K562 (cell line): ENCODE results near the gene FOXJ3. TPM values are rescaled to one million over a fixed set of nuclear protein-coding genes. Genes with fewer than 3 reads are reported as not detected.

Experiments
- ATAC-seq: fragments of 200-7000 bp; cut with Tn5 transposase; 3 replicates; pipeline ENCODE4 v1.9.1; 2020; ENCODE audit warnings: moderate library complexity
- BruUV-seq: library from RNA; stranded (reverse); fragments of 400-500 nt; replicated peaks from 2 replicates; lab custom pipeline; 2021; lab: Mats Ljungman, UMichigan
- CTCF ChIA-PET: fragments of 300-600 bp; formaldehyde crosslinking; extraction: SDS; loops from one replicate; lab custom pipeline; 2021; ENCODE audit warnings: low intra/inter-chr PET ratio; lab: Yijun Ruan, JAX
- POLR2A ChIA-PET: fragments of 300-600, 350-650 bp; sonication (Branson Sonifier 250); formaldehyde crosslinking; extraction: SDS; loops from one replicate; lab custom pipeline; 2021; ENCODE audit warnings: antibody characterized with exemption, inconsistent platforms; lab: Yijun Ruan, JAX
- DNase-seq, 4 experiments: peaks; one replicate each; pipeline versions ENCODE4 v3.0.0 to v3.0.0-alpha.2; 2011 to 2018; ENCODE audit warnings: low spot score in 3 of 4, mixed read lengths in 3 of 4; ENCODE audit errors: extremely low read depth in 1 of 4
- FAIRE-seq: peaks from 2 replicates; lab custom pipeline; 2011; peaks lifted over from hg19 to GRCh38; lab: Jason Lieb, UNC
- H2AFZ ChIP-seq: 2 replicates; pipeline ENCODE4 v1.6.0; 2011; ENCODE audit warnings: low read depth, low read length, control low read depth, inconsistent platforms
- H3K27ac ChIP-seq: fragments of 200-600 bp; 3 replicates; pipeline ENCODE4 v1.8.0; 2011; ENCODE audit warnings: low read depth, mild to moderate bottlenecking, control low read depth, inconsistent platforms, low read length, moderate library complexity, mixed read lengths; ENCODE audit errors: extremely low read depth
- H3K27me3 ChIP-seq, 2 experiments: fragments of 300-600 bp in 1 of 2; 2 replicates in 1 of 2; 3 replicates in 1 of 2; pipeline versions ENCODE4 v1.6.0 to v1.8.0; 2011; ENCODE audit warnings: inconsistent platforms in 2 of 2, low read length in 2 of 2, mild to moderate bottlenecking in 1 of 2, mixed read lengths in 1 of 2, moderate library complexity in 1 of 2; ENCODE audit not compliant: control insufficient read depth in 2 of 2, insufficient read depth in 2 of 2
- H3K36me3 ChIP-seq: fragments of 300-600 bp; 3 replicates; pipeline ENCODE4 v1.8.0; 2011; ENCODE audit warnings: mild to moderate bottlenecking, low read length, inconsistent platforms; ENCODE audit not compliant: control insufficient read depth, insufficient read depth
- H3K4me1 ChIP-seq, 2 experiments: fragments of 200-600 bp in 1 of 2; replicated peaks in 1 of 2; 2 replicates in 1 of 2; 3 replicates in 1 of 2; pipeline versions ENCODE4 v1.5.1 to v1.8.0; 2011; ENCODE audit warnings: inconsistent platforms in 2 of 2, low read length in 2 of 2, mild to moderate bottlenecking in 1 of 2, mixed read lengths in 1 of 2, moderate library complexity in 1 of 2; ENCODE audit not compliant: control insufficient read depth in 2 of 2, insufficient read depth in 2 of 2
- H3K4me2 ChIP-seq: 2 replicates; pipeline ENCODE4 v1.6.1; 2011; ENCODE audit warnings: low read length, control low read depth, inconsistent platforms, mixed read lengths; ENCODE audit not compliant: insufficient read depth
- H3K4me3 ChIP-seq: fragments of 200-600 bp; sonication (generic), shearing (Covaris generic); 2 replicates; pipeline ENCODE4 v1.5.1; 2016; ENCODE audit warnings: control low read depth, inconsistent platforms
- H3K79me2 ChIP-seq: fragments of 200-600 bp; 3 replicates; pipeline ENCODE4 v1.8.0; 2011; ENCODE audit warnings: low read length, inconsistent platforms; ENCODE audit not compliant: control insufficient read depth, insufficient read depth
- H3K9ac ChIP-seq, 2 experiments: 2 replicates each; pipeline versions ENCODE4 v1.6.0 to v1.6.1; 2011; ENCODE audit warnings: low read depth in 2 of 2, low read length in 2 of 2, control low read depth in 1 of 2, inconsistent platforms in 1 of 2, mild to moderate bottlenecking in 1 of 2, mixed read lengths in 1 of 2; ENCODE audit not compliant: insufficient read depth in 1 of 2
- H3K9me1 ChIP-seq: one replicate; pipeline ENCODE4 v1.6.0; 2011; ENCODE audit warnings: inconsistent platforms, mild to moderate bottlenecking, low read length, moderate library complexity; ENCODE audit not compliant: control insufficient read depth, insufficient read depth
- H3K9me3 ChIP-seq: replicated peaks from 2 replicates; pipeline ENCODE4 v1.5.1; 2011; ENCODE audit warnings: low read depth, low read length, inconsistent platforms; ENCODE audit not compliant: control insufficient read depth, insufficient read depth
- H4K20me1 ChIP-seq: replicated peaks from 2 replicates; pipeline ENCODE4 v1.6.1; 2011; ENCODE audit warnings: low read length, inconsistent platforms, mixed read lengths; ENCODE audit not compliant: control insufficient read depth, insufficient read depth
- ESRRA ChIP-seq: fragments of 450-650 bp; IDR thresholded peaks from 2 replicates; pipeline ENCODE4 v1.6.1; 2014; ENCODE audit warnings: low read depth, mild to moderate bottlenecking, moderate library complexity, borderline replicate concordance
- GABPA ChIP-seq: fragments of 200-800 bp; sonication (Bioruptor generic); conservative IDR thresholded peaks from 2 replicates; pipeline ENCODE4 v1.6.1; 2016; ENCODE audit warnings: low read depth, missing genetic modification characterization, missing compliant biosample characterization
- HOMEZ ChIP-seq: fragments of 250-450 bp; sonication (Bioruptor Pico); IDR thresholded peaks from 2 replicates; pipeline ENCODE4 v1.4.0; 2020; ENCODE audit warnings: mild to moderate bottlenecking, moderate library complexity
- HSF4 ChIP-seq: fragments of 250-450 bp; sonication (Bioruptor Pico); IDR thresholded peaks from 2 replicates; pipeline ENCODE4 v2.1.2; 2022; ENCODE audit warnings: mild to moderate bottlenecking, moderate library complexity, borderline replicate concordance
- MAFF ChIP-seq: IDR thresholded peaks from 2 replicates; pipeline ENCODE4 v1.6.1; 2012; ENCODE audit warnings: low read length, improper control_type of control experiment
- NCOA2 ChIP-seq, 2 experiments: fragments of 450-650 bp; IDR thresholded peaks; 2 replicates each; pipeline ENCODE4 v1.6.1; 2018; ENCODE audit warnings: mild to moderate bottlenecking in 2 of 2, moderate library complexity in 1 of 2; ENCODE audit not compliant: partially characterized antibody in 2 of 2
- NEUROD1 ChIP-seq: fragments of 150-350 bp; IDR thresholded peaks from 2 replicates; pipeline ENCODE4 v1.6.1; 2014; ENCODE audit warnings: borderline replicate concordance, low read length, low read depth; ENCODE audit not compliant: partially characterized antibody
- NKRF ChIP-seq: fragments of 450-650 bp; IDR thresholded peaks from 2 replicates; pipeline ENCODE4 v1.6.1; 2016; ENCODE audit warnings: borderline replicate concordance
- NR2C1 ChIP-seq, 2 experiments: fragments of 450-650 bp; IDR thresholded peaks; 2 replicates each; pipeline ENCODE4 v1.6.1; 2017; ENCODE audit warnings: mild to moderate bottlenecking in 2 of 2, antibody characterized with exemption in 1 of 2, inconsistent platforms in 1 of 2, missing compliant biosample characterization in 1 of 2, missing genetic modification characterization in 1 of 2
- SMARCB1 ChIP-seq: IDR thresholded peaks from 2 replicates; pipeline ENCODE4 v1.6.1; 2011; ENCODE audit warnings: improper control_type of control experiment, low read depth; ENCODE audit not compliant: insufficient read length
- TARDBP ChIP-seq: fragments of 450-650 bp; IDR thresholded peaks from 2 replicates; pipeline ENCODE4 v1.6.1; 2016
- ZBED1 ChIP-seq: IDR thresholded peaks from 2 replicates; pipeline ENCODE4 v1.6.1; 2014
- ZNF140 ChIP-seq: fragments of 250-450 bp; sonication (Bioruptor Pico); IDR thresholded peaks from 2 replicates; pipeline ENCODE4 v1.8.0; 2021; ENCODE audit warnings: moderate library complexity, mild to moderate bottlenecking, inconsistent platforms
- WGBS: fragments of 100-300 bp; shearing (Covaris generic); methylation state at CpG from one replicate; pipeline ENCODE4 v1.1.6; 2016; ENCODE audit warnings: low coverage, mixed read lengths; ENCODE audit not compliant: insufficient coverage; ENCODE audit errors: missing lambda C conversion rate; 5-methylcytosine and 5-hydroxymethylcytosine counted together
- in situ Hi-C: fragments of 300-500 bp; cut with MboI; formaldehyde crosslinking; loops from 4 replicates; pipeline ENCODE4 v1.15.0; 2018; ENCODE audit warnings: inconsistent platforms, mixed read lengths
- intact Hi-C: fragments of 100-400 bp; cut with micrococcal nuclease; formaldehyde crosslinking; loops from 2 replicates; pipeline ENCODE4 v1.14.2; 2022
- polyA plus RNA-seq, 8 experiments: library from polyadenylated mRNA; depleted of rRNA in 4 of 8; stranded (reverse) in 5 of 8; unstranded in 3 of 8; fragments of >200 nt; fragmentation: Nextera tagmentation in 2 of 8; fragmentation: Illumina TruSeq in 1 of 8; extraction: Ambion mirVana in 2 of 8; extraction: Trizol in 1 of 8; gene quantifications; 2 replicates each; pipeline versions ENCODE4 v1.2.1 to v1.2.3, GENCODE V29; 2011 to 2014; ENCODE audit warnings: inconsistent platforms in 1 of 8, missing spikeins in 1 of 8
- total RNA-seq, 7 experiments: library from RNA; depleted of rRNA in 6 of 7; stranded (reverse); fragments of >200 nt in 6 of 7; fragmentation: Illumina TruSeq in 2 of 7; extraction: Trizol in 2 of 7; gene quantifications; 2 replicates each; pipeline versions ENCODE4 v1.2.1 to v1.2.3, GENCODE V29; 2011 to 2021; ENCODE audit warnings: low replicate concordance in 1 of 7

The FOXJ3 gene
- total and polyA plus RNA-seq, 9 of the 15 experiments (the other 6 are each of a cell fraction or from before 2014, with no cell fraction given), result 8.7 to 35.3 (median 23.4) TPM

- no peak overlapping the region for H3K9ac ChIP-seq
- H3K4me2 ChIP-seq, result no peak overlapping the region
- H3K9me3 ChIP-seq, result no peaks in the 10 kb centered on the region
- H3K9me1 ChIP-seq, result no peaks in the 10 kb centered on the region
- BruUV-seq, result no TSS peak
- CTCF ChIA-PET, result no interaction called here
- H2AFZ ChIP-seq, result no peak overlapping the region
- H3K4me1 ChIP-seq, result peaks cover 0 to 9% of the 10 kb centered on the region in 2 experiments; a peak in 2 of 5 replicates
- intact Hi-C loops, result no loop called here
- DNase-seq (no peak), ATAC-seq (no peak)
- 47% methylated on average over 2 of the region's 2 CpGs for WGBS
- H3K79me2 ChIP-seq, result peaks cover 96% of the 10 kb centered on the region
- H3K27me3 ChIP-seq, result no peaks in the 10 kb centered on the region
- no peak overlapping the region for H3K4me3 ChIP-seq
- peaks cover 20% of the 10 kb centered on the region for H4K20me1 ChIP-seq
- POLR2A ChIA-PET, result interaction anchor here (1.1 kb wide), 2 partner anchors 12 to 19 kb away, joined by 3 read pairs; no protein-coding TSS in a partner anchor
- H3K36me3 ChIP-seq, result peaks cover 3% of the 10 kb centered on the region; the same call in 1 of the 3 replicates
- H3K27ac ChIP-seq, result no peak overlapping the region
- in situ Hi-C loops, result no loop called here
- no peak for TF ChIP-seq ZNF140 (CRISPR knock-in tag)
- TF ChIP-seq NCOA2 (IDR thresholded peaks at IDR 0.05; ENCODE audit: partially characterized antibody in 2 of 2), result no peak
- TF ChIP-seq, all 486 proteins: peak for 0
- no peak for FAIRE-seq
Measured at GRCh38 chr1:42315500-42315899, 19.5 kb downstream of the FOXJ3 start.

GRCh38 chr1:42313970-42314369 is 21.1 kb downstream of the FOXJ3 start:
- ChIA-PET POLR2A (no interaction called here), CTCF (no interaction called here)
- H3K9me3 ChIP-seq, result no peaks in the 10 kb centered on the region
- H3K4me3 ChIP-seq, result no peak overlapping the region
- intact Hi-C loops (no loop called here), in situ Hi-C loops (no loop called here)
- no TSS peak for BruUV-seq
- H3K9me1 ChIP-seq, result no peaks in the 10 kb centered on the region
- 96% methylated on average over 3 of the region's 3 CpGs for WGBS
- H3K27me3 ChIP-seq, result no peaks in the 10 kb centered on the region
- ATAC-seq (no peak), DNase-seq (no peak), FAIRE-seq (no peak)
- no peak overlapping the region for H3K4me2 ChIP-seq
- H3K27ac ChIP-seq, result no peak overlapping the region
- H3K36me3 ChIP-seq, result peaks cover 12% of the 10 kb centered on the region; the same call in 2 of the 3 replicates
- H3K79me2 ChIP-seq, result peaks cover 90% of the 10 kb centered on the region
- no peak overlapping the region for H2AFZ ChIP-seq
- no peak overlapping the region for H3K9ac ChIP-seq
- peaks cover 0 to 3% of the 10 kb centered on the region in 2 experiments; a peak in 1 of 5 replicates for H3K4me1 ChIP-seq
- peaks cover 20% of the 10 kb centered on the region for H4K20me1 ChIP-seq
- no peak for TF ChIP-seq ZBED1
- no peak for TF ChIP-seq GABPA (tag)
- no peak for TF ChIP-seq HOMEZ (CRISPR knock-in tag)
- TF ChIP-seq TARDBP, result no peak
- no peak for TF ChIP-seq SMARCB1
- TF ChIP-seq ESRRA, result no peak
- TF ChIP-seq MAFF, result no peak
- TF ChIP-seq NKRF, result no peak
- TF ChIP-seq HSF4 (CRISPR knock-in tag), result no peak
- no peak for TF ChIP-seq NEUROD1
- TF ChIP-seq NR2C1 (IDR thresholded peaks at IDR 0.05), result no peak
- TF ChIP-seq NR2C1 (tag; IDR thresholded peaks at IDR 0.05), result no peak
